CD1c-positive myeloid dendritic cell (primary cell): ENCODE results near the gene GET3.
"Not testable (repeated sequence)": the region's sequence is repeated elsewhere in the genome, so short reads cannot be mapped to it uniquely, and the experiment has no call there.

ENCODE experiments used
- DNase-seq: peaks from one replicate; pipeline ENCODE4 v3.0.0-alpha.2; 2016; ENCODE audit errors: extremely low spot score

Gene GET3

DNA sequence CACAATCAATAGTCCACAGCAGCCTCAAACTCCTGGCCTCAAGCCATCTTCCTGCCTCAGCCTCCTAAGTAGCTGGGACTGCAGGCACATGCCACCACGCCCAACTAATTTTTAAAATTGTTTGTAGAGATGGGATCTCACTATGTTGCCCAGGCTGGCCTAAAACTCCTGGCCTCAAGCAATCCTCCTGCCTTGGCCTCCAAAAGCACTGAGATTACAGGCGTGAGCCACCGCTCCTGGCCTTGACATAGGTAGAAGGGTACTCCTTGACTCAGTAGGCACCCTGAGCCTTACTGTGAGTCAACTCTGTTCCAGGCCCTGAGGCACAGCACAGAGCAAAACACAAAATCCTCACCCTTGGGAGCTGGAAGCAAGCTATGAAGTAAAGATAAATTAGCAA is 21.4 kb upstream of the GET3 start:
- no peak for DNase-seq

DNA sequence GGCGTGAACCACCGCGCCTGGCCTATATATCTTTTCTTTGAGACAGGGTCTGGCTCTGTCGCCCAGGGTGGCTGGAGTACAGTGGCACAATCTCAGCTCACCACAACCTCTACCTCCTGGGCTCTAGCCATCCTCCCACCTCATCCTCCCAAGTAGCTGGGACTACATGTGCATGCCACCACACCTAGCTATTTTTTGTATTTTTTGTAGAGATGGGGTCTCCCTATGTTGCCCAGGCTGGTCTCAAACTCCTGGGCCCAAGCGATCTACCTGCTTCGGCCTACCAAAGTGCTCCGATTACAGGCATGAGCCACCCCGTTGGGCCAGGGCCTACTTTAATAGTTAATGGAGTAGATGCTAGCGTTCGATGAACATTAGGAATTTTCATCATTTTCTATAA is 17.0 kb upstream of the GET3 start:
- no peak for DNase-seq

DNA sequence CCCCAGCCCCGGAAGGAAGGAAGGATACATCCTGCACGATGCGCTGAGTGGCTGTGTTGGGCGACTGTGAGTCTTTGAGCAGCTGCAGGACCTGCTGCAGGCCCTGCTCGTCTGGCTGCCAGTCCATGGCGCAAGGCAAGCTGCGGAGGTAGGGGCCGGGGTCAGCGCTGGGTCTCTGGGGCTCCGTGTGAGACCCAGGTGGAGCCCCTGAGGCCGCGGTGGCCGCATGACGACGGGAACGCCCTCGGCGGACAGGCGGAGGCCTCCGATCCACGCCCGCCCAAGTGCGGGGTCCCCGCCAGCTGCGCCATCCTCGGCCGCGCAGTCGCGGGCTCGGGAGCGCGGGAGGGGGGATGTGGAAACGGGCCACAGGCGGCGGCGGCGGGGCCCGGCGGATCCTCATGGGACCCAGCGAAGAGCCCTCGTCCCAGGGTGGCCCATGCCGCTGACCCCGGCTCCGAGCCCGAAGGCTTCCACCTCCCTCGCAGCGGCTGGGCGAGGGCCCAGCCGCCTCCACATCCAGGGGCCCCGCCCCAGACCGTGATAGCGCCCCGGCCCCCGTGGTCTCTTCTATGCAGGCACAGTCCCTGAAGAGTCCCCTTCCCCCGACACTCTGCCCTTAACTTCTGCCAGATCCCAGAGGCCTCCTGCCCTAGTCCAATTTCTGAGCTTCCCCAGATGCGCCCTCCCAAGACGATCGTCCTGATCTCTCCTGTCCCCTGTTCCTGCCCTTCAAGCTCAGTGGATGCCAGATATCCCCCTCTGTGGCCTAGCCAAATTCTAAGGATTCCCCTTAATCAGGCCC is 16.2 kb upstream of the GET3 start:
- no peak for DNase-seq

DNA sequence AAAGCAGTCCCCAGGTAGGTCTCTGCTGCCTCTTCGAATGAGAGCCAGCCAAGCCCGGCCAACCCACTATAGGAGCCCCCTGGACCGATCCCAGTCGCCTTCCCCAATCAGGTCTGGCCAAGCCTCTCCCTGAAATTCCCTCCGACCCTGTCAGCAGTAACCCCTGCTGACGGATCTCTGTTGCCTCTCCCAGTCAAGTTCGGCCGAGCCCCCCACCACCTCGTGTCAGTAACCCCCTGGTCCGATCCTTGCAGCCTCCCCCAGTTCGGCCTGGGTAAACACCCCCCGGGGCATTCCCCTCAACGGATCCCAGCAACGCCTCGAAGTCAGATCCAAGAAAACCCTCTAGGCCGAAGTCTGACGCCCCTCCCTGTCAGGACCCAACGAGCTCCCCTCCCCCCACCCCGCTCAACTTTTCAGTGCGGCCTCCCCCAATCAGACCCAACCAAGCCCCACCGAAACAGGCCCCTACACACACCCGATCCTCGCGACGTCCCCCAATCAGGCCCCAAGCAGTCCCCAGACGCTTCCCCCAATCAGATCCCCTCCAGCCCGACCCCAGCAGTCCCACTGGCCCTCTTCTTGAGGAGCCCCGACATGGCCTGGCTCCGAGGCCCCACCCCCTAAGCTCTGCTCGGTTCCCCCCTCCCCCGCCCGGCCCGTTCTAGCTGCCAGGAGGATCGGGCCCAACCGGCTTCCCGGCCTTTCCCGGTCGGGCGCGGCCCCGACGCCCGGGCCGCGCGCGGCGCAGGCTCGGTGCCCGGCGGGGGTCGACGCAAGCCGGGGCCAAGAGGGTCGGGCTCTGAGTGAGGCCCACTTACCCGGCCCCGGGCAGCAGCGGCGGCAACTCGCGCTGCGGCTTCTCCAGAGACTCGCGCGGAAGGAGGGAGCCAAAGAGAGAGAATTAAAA is 15.4 kb upstream of the GET3 start:
- peak; percentile 27 for DNase-seq

DNA sequence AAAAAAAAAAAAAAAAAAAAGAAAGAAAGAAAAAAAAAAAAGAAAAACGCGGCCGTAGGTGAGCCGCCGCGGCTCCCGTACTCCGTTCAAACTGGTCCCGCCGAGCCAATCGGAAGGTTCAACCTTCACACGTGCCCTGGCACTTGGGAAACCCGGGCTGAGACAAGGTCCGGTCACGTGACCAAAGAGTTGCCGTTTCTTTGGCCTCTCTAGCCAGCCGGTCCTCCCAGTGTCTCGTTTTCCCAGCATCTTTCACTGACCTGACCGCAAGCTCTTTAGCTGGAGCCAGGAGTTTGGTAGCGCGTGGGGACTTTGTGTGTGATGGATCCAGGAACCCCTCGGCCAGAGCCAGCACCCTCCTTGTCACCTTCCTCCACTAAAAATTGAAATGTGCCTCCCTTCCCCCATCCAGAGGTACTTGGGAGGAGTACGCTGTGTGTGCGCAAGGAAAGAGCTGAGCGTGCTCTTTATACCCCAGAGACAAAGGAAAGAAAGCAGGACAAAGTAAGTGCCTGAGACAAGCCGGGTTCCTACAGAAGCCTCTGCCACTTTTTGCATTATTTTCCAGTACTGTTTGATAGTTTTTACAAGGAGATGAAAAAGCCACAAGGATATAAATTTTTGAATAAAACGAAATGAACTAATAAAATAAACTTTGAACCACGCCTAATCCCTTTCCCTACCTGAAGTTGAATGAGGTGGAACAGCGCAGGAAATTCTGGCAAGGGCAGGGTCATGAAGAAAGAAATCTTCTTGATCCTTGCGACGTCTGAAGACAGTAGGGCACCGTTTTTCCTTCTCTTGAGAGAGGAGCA is 14.5 kb upstream of the GET3 start:
- peak; percentile 99 for DNase-seq

DNA sequence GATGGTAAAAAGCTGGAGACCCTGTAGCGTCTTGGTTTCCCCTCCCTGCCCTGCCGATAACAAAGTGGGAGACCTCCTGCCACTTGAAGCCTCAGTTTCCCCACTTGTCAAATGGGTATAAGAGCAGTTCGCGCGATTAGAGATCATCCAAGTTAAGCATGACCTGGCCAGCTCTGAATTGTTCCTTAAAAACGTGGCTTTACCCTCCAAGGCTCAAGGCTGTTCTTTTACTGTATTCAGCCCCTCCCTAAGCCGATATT is 14.0 kb upstream of the GET3 start:
- DNase-seq: peak; percentile 7

DNA sequence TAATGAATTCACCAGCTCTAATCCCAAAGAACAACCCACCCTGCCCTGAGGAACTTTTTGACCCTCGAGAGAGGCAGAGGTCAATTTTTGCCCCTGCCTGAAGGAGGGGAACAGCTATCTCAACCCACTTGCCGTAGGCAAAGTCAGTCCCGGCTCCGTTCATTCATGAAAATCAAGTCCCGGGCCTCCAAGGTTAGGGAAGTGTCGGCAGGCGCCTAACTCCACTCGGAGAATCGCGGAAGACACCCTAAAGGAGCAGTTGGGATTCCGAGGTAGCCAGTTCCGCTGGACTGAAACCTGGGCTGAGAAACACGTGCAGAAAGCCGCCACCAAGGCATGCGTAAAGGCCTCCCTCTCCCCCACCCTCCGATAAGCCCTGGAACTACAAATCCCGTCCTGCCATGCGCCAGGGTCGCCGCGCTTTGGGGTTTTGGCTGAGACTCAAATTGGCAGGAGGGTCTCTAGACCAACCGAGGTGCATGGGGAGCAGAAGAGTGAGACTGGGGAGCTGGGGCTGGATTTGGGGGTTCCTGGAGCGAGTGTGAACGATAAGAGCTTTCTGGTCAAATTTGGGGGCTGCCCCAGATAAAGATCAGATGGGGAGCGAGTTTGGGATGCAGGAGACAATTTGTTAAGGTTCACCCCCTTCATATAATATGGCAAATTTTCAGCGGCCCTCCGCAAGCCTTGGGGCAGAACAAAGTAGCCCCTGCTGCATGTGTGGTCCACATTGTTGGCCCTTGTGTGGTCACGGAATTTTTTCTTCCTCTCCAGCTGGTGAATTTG is 13.5 kb upstream of the GET3 start, which contains the start of gene TNPO2:
TSS of gene TNPO2 (minus strand) at position 292 of the 786 bp plus-strand sequence. CDS start 2,955 bp downstream, outside the sequence.
- peak; percentile 64 for DNase-seq

DNA sequence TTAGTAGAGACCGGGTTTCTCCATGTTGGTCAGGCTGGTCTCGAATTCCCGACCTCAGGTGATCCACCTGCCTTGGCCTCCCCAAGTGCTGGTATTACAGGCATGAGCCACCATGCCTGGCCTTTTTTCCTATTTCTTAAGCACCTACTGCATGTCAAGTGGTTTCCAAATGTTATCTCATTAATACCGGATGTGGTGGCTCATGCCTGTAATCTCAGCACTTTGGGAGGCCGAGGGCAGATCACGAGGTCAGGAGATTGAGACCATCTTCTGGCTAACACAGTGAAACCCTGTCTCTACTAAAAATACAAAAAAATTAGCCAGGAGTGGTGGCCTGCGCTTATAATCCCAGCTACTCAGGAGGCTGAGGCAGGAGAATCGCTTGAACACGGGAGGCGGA is 11.7 kb upstream of the GET3 start:
- DNase-seq: not testable (repeated sequence)

DNA sequence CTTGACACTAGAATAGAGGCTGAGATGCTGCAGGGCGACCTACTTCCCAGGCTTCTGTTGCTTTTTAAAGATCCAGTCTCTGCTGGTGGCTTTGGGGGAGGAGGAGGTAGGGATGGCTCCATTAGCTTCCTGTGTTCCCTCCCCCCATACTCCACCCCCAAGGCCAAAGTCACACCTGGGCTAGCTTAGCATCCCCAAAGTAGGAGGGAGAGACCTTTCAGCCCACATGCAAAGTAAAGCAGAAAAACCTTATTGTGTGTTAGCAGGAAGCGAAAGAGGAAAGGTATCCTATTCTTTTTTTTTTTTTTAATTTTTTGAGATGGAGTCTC is 10.3 kb upstream of the GET3 start:
- DNase-seq: no peak

DNA sequence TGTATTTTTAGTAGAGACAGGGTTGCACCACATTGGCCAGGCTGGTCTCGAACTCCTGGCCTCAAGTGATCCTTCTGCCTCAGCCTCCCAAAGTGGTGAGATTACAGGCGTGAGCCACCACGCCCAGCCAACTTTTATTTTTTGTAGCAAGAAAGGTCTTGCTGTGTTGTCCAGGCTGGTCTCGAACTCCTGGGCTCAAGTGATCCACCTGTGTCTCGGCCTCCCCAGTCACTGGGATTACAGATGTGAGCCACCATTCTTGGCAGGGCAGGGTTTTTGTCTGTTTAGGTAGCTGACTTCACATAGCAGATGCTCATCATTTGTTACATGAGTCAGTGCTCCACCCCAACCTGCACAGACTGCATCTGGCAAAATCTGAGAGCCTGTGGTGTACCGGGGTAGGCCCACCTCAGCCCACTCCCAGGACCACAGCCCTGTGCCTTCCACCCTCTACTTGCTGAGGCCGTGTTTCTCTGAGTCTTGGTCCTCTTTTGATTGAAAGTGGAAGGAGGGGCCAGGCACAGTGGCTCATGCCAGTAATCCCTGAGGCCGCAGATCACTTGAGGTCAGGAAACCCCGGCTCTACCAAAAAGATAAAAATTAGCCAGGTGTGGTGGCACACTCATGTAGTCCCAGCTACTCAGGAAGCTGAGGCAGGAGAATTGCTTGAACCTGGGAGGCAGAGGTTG is 9.4 kb upstream of the GET3 start:
- DNase-seq: no peak

DNA sequence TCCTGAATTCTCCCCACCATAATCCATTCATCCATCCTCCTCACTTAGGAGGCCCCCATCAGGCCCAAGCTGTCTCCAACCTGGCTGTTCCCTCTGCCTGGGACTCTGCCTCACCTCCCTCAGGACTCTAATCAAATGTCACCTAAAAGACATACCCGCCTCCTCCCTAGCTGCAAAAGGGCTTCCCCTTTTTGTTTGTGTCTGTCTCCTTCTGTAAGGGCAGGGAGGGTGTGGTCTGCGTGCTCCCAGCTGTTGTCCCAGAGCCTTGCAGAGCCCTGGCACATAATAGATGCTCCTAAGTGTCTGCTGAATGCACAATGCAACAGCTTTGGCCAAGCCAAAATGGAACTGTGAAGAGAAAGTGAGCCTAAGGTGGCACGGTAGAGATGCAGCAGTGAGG is 7.2 kb upstream of the GET3 start:
- DNase-seq: peak; percentile 17

DNA sequence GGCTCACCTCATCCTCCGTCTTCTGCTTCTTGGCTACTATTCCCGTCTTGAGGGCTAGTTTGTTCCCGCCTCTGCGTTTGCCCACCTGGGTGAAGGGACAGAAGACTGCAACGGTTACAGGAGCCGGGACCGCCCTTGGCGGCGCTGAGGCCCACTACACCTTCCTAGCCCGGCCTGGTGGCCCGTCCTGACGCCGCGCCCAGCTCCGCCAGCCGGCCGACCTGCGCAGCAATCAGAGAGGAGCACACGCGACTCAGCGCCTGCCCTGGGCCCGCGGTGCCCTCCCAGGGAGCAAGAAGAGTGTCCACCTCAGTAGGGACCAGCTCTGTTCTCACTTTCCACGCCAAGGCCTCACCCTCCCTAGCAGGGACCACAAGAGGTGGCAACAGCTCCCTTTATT is 6.0 kb upstream of the GET3 start:
- DNase-seq: no peak

DNA sequence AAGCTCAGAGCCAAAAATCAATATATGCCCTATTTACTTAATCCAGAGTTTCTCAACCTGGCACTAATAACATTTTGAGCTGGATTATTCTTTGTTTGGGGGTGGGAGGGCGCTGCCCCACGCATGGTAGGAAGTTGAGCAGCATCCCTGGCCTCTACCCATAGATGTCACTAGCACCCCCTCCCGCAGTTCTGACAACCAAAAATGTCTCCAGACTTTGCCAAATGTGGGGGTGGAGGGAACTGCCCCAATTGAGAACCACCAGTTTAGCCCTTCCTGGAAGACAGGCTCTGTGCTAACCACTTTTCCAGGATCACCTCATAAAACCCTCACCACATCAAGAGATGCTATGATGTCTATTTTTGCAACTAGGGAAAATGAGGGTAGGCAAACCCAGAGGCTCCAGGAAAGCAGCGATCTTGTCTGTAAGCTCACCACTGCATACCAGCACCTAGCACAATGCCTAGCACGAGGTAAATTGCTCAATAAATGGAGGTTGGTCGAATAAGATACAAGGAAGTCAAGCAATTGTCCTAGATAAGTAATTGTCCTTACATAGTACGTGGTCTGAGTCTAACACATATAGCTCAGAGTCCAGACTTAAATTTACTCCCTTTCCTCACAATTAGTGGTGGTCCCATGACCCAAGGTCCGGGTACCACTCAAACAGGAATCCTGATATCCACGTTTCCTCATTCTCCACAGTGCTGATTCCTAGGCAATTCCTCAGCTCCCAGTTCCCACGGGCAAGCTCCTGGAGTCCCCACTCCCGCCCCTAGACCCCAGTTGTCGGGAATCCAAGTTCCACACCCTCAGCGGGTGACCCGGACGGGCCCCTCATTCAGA is 3.7 kb upstream of the GET3 start:
- peak; percentile 62 for DNase-seq

DNA sequence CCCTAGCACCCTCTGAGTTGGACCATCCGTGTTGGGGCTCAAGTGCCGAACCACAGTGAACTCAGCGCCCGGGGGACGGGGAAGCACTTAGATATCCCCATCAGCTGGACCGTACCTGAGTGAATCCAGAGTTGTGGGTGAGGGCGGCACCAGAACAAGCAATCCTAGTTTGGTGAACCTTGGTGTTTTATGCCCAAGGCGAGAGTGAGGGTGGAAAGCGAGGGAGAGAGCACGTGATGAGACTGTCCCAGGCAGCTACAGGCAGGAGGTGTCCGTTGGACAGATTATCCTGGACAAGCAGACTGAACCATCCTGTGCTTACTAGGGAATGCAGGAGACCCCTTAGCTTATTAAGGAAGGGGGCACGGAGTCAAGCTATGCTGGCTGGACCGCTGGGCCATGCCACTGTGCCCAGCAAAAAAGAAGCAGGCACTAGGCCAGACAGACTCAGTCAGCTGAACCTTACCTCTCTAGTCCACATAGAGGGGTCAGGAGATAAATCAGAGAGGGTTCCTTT is 596 bp downstream of the GET3 start:
- no peak for DNase-seq

DNA sequence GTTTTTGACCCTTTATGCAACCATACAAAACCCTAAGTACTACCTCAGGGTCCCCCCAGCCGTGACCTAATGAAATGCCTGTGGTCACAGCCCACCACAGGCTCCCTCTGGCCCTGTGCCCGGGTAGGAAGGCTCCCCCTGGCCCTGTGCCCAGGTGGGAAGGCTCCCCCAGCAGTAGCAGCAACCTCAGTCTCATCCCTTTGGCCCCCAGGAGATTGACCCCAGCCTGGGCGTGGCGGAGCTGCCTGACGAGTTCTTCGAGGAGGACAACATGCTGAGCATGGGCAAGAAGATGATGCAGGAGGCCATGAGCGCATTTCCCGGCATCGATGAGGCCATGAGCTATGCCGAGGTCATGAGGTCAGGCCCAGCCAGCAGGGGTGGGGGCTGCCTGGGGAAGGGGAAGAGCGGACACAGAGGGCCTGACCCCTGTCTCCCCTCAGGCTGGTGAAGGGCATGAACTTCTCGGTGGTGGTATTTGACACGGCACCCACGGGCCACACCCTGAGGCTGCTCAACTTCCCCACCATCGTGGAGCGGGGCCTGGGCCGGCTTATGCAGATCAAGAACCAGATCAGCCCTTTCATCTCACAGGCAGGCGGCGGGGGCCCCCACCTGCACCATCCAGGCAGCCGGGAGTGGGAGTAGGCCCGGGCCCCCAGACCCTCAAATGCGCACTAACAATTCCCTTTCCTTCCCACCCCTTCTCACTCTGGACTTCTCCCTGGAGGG is 8.0 kb downstream of the GET3 start:
- no peak for DNase-seq

DNA sequence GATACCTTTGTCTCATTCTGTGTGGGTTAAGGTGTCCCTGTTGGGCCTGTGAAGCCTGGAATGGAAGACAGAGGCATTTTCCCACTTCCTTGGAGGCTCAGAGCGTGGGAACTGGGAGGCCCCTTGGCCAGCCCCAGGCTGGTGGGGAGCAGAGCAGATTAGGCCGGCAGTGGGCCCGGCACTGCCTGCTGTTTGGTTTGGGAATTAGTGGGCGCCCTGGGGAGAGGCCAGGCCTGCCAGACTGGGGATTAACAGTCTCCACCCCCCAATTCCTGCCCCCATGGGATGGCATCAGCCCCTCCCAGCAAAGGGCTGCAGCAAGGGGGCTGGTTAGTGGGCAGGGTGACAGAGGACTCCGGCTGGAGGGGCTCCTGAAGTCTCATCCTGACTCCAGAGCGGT is 11.2 kb downstream of the GET3 start:
- no peak for DNase-seq

DNA sequence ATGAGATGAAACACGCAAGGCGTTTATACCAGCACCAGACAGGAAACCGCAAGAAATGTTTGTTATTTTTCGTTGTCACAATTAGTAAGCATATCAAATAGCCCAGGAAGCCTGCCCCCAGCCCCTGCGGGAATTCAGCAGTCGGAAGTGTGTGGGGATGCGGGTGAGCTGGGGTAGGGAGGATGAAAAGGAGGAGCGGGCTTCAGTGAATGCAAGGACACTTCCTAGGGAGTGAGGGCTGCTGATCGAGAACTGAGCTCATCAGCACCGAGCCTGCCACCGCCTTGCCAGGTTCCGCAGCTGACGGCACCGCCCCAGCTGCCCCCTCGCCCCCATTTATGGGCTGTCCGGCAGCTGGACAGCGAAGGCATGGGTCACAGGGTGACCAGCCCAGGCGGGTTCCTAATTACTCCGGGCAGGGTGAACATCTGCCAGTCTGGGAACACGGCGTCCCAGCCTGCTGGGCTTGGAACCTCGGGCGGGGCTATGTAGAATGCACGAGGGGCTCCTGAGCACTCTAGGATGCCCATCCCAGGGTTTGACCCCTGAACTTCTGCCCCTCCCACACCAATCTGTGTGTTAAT is 12.7 kb downstream of the GET3 start:
- DNase-seq: no peak

DNA sequence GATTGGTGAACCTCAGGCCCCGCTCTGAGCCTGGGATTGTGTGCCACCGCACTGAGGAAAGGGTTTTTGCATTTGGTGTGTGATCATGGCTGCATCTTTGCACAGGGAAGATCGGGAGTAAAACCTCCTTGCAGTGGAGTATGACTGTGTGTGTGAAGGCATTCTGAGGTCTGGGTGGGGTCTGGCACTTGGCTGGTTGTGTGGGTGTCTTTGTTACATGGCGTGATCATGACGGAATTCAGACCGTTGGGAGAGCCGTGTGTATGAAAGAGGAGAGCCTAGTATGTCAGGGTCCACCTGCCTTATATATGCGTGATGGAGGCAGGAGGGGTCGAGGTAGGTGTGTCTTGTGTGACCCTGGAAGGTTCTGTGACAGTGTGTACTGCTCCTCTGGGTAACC is 13.6 kb downstream of the GET3 start:
- DNase-seq: no peak

DNA sequence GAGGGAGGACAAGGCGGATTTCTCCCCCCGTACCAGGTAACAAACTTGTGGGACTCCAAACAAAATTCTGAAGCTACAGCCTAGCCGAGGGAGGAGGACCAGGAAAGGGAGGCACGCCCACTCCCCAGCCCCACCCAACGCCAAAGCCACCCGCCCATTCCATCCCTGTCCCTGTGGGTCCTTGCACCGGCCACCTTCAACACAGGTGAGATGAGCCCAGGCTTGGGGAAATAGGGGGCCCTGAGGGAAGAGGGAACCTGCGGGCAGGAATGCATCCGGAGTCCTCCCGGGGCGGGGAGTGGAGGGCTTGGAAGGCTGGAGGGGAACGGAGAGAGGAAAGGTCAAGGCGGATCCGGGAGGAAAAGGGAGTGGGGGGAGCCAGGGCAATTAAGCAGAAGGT is 14.3 kb downstream of the GET3 start, which contains the start of gene BEST2:
TSS of gene BEST2 (plus strand) at position 157 of the 400 bp plus-strand sequence. CDS start 802 bp downstream, outside the sequence.
- DNase-seq: no peak
